Measurements from ENCODE around the gene NR1D1.

DNA sequence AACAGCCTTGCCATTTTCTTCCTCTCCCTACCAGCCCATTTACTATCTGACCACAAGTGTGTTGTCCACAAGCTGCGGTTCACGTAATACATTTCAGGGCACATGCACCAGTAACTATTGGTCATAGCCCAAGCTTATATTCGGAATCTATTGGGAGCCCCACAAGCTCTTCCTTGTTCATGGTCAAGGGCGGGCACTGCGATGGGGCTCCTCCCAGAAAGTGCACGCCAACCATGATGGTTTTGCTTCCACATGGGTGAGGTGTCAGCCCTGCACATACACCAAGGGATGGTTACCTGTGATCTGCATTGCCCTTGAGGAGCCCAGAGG is 25.6 kb downstream of the NR1D1 start:
- TF ChIP-seq, protein P1, sequence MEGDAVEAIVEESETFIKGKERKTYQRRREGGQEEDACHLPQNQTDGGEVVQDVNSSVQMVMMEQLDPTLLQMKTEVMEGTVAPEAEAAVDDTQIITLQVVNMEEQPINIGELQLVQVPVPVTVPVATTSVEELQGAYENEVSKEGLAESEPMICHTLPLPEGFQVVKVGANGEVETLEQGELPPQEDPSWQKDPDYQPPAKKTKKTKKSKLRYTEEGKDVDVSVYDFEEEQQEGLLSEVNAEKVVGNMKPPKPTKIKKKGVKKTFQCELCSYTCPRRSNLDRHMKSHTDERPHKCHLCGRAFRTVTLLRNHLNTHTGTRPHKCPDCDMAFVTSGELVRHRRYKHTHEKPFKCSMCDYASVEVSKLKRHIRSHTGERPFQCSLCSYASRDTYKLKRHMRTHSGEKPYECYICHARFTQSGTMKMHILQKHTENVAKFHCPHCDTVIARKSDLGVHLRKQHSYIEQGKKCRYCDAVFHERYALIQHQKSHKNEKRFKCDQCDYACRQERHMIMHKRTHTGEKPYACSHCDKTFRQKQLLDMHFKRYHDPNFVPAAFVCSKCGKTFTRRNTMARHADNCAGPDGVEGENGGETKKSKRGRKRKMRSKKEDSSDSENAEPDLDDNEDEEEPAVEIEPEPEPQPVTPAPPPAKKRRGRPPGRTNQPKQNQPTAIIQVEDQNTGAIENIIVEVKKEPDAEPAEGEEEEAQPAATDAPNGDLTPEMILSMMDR (IDR thresholded peaks at IDR 0.05; ENCODE audit: control extremely low read depth in 1 of 3, insufficient read depth in 1 of 3, low read depth in 1 of 3, low read length in 3 of 3): no peak
- no peak for TF ChIP-seq CBX5 (IDR thresholded peaks at IDR 0.05; ENCODE audit: low read depth, low read length)
- no peak for TF ChIP-seq POLR2A (IDR thresholded peaks at IDR 0.05; ENCODE audit: control extremely low read depth in 1 of 2, low read depth in 2 of 2, low read length in 2 of 2)
- no peak for TF ChIP-seq POLR2AphosphoS5 (IDR thresholded peaks at IDR 0.05; ENCODE audit: low read depth, low read length)
- TF ChIP-seq HDAC2 (IDR thresholded peaks at IDR 0.05; ENCODE audit: borderline replicate concordance in 1 of 2, low read depth in 2 of 2, low read length in 2 of 2): no peak
- TF ChIP-seq MAFK (IDR thresholded peaks at IDR 0.05; ENCODE audit: low read depth, low read length): no peak
- no peak for TF ChIP-seq CHD2 (IDR thresholded peaks at IDR 0.05; ENCODE audit: low read length)
- TF ChIP-seq KDM1A (IDR thresholded peaks at IDR 0.05; ENCODE audit: borderline replicate concordance, low read length): no peak
- no peak for TF ChIP-seq GTF2F1 (IDR thresholded peaks at IDR 0.05; ENCODE audit: borderline replicate concordance, low read depth, low read length)
- no peak for TF ChIP-seq TCF12 (IDR thresholded peaks at IDR 0.05; ENCODE audit: low read depth, low read length)
- TF ChIP-seq RAD21 (IDR thresholded peaks at IDR 0.05 in 1 of 2, conservative IDR thresholded peaks at IDR 0.05 in 1 of 2; ENCODE audit: low read depth in 2 of 2, low read length in 2 of 2): no peak
- TF ChIP-seq EZH2 (IDR thresholded peaks at IDR 0.05; ENCODE audit: low read depth, low read length, severe bottlenecking): no peak

Measured in H1 (cell line).